ENCODE results near the gene AHNAK.

GRCh38 chr11:62552485-62553079 is 6.0 kb upstream of the AHNAK start:
- TF ChIP-seq, protein P1, sequence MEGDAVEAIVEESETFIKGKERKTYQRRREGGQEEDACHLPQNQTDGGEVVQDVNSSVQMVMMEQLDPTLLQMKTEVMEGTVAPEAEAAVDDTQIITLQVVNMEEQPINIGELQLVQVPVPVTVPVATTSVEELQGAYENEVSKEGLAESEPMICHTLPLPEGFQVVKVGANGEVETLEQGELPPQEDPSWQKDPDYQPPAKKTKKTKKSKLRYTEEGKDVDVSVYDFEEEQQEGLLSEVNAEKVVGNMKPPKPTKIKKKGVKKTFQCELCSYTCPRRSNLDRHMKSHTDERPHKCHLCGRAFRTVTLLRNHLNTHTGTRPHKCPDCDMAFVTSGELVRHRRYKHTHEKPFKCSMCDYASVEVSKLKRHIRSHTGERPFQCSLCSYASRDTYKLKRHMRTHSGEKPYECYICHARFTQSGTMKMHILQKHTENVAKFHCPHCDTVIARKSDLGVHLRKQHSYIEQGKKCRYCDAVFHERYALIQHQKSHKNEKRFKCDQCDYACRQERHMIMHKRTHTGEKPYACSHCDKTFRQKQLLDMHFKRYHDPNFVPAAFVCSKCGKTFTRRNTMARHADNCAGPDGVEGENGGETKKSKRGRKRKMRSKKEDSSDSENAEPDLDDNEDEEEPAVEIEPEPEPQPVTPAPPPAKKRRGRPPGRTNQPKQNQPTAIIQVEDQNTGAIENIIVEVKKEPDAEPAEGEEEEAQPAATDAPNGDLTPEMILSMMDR (IDR thresholded peaks at IDR 0.05): no peak
- no peak for TF ChIP-seq POLR2A (IDR thresholded peaks at IDR 0.05; ENCODE audit: low read depth)

Measured in esophagus muscularis mucosa (tissue), 3 donors.